CD4-positive, alpha-beta T cell treated with Interleukin-4 for 4 hours (primary cell): ENCODE results near the gene SMIM27.
"Not testable (repeated sequence)": the region's sequence is repeated elsewhere in the genome, so short reads cannot be mapped to it uniquely, and the experiment has no call there.

ENCODE experiments used
- DNase-seq: peaks from one replicate; pipeline ENCODE4 v3.0.0-alpha.2; 2020

SMIM27 gene, protein sequence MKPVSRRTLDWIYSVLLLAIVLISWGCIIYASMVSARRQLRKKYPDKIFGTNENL

GRCh38 chr9:32552172-32552872 is at the start of gene SMIM27, which contains the start of gene TOPORS:
TSS of gene SMIM27 (plus strand) at chr9:32552327. CDS start at chr9:32552435, 108 bp downstream.
TSS of gene TOPORS (minus strand) at chr9:32552586. CDS start at chr9:32552436, 150 bp downstream.
- peak; percentile 90 for DNase-seq

GRCh38 chr9:32502464-32502863 is 49.7 kb upstream of the SMIM27 start:
- no peak for DNase-seq

DNA sequence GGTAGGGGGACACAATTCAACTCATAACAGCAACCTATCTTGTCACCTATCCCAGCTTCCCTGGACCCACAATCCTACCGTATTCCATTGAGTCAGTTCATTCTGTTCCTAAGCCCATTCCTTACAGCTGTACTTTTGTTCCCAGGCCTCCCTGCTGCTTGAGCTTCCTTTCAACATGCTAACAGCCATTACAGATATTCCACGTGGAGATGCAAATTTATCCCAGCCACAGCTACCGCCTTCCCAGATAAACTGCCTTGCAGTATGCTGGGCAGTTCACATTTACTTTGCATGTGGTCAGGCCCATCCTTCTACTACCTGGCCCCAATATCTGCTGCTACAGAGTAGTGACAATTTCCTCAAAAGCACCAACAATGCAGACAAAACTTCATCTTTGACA is 49.1 kb upstream of the SMIM27 start:
- DNase-seq: no peak

DNA sequence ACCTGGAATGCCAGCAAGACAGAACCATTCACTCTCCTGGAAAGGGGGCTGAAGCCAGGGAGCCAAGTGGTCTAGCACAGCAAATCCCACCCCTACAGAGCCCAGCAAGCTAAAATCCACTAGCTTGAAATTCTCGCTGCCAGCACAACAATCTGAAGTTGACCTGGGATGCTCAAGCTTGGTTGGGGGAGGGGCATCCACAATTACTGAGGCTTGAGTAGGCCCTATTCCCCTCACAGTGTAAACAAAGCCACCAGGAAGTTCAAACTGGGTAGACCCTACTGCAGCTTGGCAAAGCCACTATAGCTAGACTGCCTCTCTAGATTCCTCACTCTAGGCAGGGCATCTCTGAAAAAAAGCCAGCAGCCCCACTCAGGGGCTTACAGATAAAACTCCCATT is 43.4 kb upstream of the SMIM27 start:
- no peak for DNase-seq

DNA sequence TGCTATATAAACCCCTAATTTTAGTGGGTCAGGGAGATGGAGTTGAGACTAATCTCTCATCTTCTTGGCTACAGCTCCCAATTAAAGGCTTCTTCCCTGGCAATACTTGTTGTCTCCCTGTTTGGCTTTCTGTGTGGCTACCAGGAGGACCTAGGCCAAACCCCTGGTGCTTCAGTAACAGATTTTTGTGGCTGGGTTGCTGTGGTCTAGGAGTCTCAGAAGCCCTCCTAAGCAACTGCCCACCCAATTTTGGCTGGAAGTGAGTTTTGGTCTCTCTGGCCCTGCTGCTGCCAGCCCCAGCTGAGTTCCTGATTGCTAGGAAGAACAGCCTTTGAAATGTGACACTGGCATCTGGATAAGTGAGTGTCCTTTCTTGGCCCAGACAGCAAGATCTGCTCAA is 35.9 kb upstream of the SMIM27 start:
- DNase-seq: no peak

DNA sequence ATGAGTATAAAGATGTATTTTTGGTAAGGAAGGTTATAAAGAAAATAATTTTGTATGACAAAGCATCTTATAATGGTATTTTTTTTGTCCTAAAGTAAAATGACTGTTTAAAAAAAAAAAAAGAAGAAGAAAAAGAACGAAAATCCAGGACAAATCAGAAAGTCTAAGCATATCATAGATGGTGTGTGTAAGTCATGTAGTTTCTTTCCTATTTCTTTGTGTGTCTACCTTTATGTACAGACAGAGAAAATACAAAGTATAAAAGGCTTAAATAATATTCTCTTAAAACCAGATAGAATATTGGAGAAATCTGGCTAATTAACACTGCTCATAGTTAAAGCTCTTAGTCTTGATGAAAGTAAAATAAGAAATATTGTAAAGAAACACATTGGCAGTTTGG is 33.9 kb upstream of the SMIM27 start:
- no peak for DNase-seq

DNA sequence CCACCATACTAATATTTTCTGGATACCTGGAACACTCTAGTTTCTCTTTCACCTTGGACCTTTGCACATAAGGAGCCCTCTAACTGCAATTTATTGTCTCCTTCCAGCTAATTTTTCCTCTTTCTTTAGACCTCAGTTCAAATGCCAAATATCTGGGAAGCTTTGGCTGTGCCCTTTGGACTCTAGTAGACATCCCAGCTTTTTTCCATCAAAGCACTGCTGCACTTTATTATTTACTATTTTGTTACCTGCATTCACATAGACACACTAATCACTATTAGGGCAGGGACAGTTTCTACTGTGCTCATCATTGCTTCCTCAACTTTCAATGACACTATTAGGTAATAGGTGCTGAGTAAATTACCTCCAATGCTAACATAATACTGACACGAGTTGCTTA is 28.2 kb upstream of the SMIM27 start:
- no peak for DNase-seq

GRCh38 chr9:32524558-32524891 is 27.6 kb upstream of the SMIM27 start:
- DNase-seq: not testable (repeated sequence)

DNA sequence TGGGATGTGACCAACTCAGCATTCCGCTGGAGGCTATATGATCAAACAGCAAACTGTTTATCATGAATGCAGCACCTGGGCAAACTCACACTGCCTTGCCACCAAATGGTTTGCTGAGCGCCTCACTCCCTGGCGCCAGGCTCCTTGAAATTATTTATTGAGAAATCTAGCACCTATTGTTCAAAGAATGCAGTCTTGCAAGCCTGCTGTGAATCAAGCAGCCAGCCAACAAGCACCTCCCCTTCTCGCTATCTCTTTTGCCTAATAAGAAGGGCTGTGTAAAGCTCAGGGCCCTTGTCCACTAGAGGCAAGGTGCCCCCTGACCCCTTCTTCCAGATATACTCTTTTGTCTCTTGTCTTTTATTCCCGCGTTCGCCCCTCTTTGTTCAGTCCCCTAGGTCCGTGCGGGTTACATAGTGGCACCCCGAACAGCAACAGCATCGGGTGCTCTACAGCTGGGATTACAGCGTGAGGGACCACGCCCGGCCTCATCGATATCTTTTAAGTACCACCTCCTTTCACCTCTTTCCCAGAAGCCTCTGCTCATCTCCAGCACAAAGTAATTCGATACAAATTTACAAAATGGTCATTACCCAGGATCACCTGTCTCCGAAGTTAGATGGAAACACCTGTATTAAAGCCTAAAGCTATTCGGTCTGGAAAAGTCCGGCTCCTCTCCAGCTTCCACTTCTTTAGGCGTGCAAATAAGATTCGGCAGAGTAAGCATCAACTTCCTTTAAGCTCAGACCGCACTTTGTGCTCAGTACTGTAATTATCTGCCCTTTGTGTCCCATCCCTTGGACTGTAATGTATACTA is 27.0 kb upstream of the SMIM27 start:
- peak; percentile 17 for DNase-seq

GRCh38 chr9:32525709-32526030 is 26.5 kb upstream of the SMIM27 start:
- no peak for DNase-seq

- peak; percentile 87 for DNase-seq
These were observed 26.0 kb upstream of the SMIM27 start, which contains the start of gene RIGI for GRCh38 chr9:32526041-32526706. TSS of gene RIGI (minus strand) at chr9:32526196. CDS start at chr9:32526166, 30 bp downstream.

DNA sequence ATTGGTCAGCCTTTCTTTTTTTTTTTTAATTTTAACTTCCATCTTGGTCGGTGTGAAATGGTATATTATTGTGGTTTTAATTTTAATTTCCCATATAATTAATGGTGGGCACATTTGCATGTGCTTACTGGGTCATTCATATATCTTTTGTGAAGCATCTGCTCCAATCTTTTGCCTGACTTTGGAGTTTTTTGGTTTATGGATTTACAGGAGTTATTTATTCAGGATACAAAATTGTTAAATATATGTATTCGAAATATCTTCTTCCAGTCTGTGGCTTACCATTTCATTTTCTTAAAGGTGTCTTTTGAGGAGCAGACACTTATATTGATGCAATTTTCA is 25.4 kb upstream of the SMIM27 start:
- DNase-seq: no peak

- no peak for DNase-seq
These were observed 18.8 kb upstream of the SMIM27 start for GRCh38 chr9:32533336-32533735.

DNA sequence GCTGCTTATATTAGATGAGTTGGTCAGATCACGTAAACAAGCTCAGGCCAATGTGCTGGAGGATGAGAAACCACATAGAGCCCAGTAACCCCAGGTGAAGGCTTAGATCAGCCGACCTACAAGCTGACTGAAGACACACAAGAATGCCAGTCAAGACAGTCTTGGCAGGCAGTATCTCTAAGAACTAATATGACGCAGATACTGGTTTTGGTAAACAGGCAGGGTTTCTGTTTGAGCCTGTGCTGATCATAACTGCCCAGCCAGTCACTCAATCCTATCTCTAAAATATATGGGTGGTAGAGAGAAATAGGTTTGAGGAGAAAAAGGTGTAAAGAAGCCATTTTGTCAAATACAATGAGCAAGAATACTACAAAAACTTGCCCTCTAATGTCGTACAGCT is 18.3 kb upstream of the SMIM27 start:
- DNase-seq: no peak

DNA sequence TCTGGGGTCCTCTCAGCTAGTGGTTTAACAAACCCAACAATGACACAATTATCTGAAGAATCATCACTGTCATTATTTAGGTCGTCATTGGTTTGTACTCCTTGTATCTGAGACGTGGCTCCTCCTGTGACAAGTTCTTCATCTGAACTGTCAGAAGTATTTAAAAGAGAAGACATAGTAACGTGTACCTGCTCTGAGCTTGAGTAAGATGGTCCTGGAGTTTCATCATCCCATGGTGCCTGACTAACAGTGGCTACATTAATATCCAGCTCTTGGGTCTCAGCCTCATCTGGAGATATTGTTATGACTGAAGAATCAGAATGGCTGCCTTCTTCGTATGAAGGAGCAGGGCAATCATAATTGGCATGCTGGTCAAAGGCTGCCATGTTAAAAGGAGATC is 9.1 kb upstream of the SMIM27 start:
- no peak for DNase-seq

- DNase-seq: no peak
These were observed 6.2 kb upstream of the SMIM27 start for GRCh38 chr9:32545884-32546283.

- not testable (repeated sequence) for DNase-seq
These were observed 3.9 kb upstream of the SMIM27 start for GRCh38 chr9:32548213-32548612.

- no peak for DNase-seq
These were observed 2.0 kb upstream of the SMIM27 start for GRCh38 chr9:32550150-32550561.

- peak; percentile 97 for DNase-seq
These were observed 1.4 kb upstream of the SMIM27 start for GRCh38 chr9:32550562-32551275.

DNA sequence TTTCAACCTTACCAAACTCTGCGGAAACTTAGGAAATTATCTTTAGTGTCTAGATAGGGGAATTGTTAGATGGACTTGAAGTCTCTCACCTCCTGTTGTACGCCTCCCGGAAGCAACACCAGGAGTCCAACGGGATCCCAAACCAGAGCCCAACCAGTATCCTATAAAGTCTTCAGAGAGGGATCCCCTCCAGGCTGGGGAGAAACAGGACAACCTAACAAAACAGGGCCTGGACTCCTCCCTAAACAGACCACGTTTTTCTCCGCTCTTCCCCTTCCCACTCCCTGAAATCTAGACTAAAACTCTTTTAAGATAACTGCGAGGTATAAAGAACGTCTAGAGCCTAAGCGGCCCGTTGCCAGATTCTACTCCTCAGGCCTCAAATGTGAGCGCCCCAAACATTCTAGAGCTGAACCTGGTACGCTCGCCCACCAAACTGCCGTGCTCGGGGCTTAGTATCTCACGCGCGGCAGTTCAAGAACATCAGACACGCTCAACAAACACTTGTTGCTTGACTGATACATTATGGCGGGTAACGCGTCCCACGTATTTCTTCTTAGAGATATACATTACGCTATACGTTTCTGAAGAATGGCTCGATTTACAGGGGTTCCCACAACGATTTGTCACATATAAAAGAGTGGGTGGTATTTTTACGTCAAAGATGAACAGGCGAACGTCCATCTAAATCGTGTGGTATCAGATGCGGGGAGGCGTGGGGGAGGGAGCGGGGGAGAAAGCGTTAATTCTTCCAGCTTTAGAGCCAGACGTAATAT is 663 bp upstream of the SMIM27 start:
- peak; percentile 32 for DNase-seq

- no peak for DNase-seq
These were observed 2.0 kb downstream of the SMIM27 start for GRCh38 chr9:32554107-32554506.

DNA sequence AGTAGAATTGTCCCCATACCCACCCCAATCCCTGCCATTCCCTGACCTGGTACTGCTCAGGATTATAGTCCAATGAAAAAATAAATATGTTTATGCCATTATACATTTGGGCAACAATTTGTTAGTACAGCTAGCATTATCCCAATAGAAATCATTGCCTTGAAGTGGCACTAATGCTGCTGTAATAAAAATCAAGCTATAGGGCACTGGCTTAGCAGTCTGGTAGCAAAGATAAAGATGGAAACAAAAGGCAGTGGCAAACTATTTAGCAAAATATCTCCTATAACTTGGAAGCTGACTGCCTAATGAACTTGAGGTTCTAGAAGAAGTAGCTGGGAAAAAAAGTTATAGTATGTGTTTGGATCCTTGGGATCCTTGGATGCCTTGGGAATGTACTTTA is 2.5 kb downstream of the SMIM27 start:
- no peak for DNase-seq
